GM18909 (cell line): ENCODE results near the gene MMP23B.

Experiments
- ATAC-seq: cut with Tn5 transposase; IDR thresholded peaks from one replicate; pipeline ENCODE4 v1.9.1; 2021; ENCODE audit warnings: mild to moderate bottlenecking; ENCODE audit not compliant: unreplicated experiment, poor library complexity

The MMP23B gene

DNA sequence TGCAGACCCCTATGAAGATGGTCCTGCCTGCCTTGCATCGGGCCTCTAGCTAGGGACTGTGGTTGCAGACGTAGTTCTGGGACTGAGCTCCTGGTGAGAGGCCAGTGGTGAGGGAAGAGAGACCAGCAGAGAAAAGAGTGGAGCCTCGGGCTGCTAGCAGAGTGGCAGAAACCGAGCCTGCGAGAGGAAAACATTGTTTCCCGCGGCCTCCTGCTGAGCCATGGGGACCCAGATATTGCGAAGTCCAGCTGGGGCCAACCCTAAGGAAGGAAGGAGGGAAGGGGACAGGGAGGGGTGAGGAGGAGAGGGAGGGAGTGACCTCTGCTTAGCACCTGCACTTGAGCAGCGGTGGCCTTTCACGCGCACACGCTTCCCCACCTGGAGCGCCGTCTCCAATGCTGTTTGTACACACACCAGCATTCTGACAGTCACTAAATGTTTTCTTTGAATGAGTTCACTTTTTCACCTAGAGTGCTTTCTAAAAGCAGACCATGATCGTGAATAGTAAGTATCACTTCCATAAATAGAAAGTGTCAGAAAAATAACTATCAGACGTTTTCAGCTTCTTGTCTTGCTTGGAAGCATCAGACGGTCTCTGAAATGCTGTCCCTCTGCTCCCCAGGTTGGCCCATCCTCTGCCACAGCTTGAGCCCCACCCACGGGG lies 29.5 kb upstream of the MMP23B start:
- no peak for ATAC-seq

DNA sequence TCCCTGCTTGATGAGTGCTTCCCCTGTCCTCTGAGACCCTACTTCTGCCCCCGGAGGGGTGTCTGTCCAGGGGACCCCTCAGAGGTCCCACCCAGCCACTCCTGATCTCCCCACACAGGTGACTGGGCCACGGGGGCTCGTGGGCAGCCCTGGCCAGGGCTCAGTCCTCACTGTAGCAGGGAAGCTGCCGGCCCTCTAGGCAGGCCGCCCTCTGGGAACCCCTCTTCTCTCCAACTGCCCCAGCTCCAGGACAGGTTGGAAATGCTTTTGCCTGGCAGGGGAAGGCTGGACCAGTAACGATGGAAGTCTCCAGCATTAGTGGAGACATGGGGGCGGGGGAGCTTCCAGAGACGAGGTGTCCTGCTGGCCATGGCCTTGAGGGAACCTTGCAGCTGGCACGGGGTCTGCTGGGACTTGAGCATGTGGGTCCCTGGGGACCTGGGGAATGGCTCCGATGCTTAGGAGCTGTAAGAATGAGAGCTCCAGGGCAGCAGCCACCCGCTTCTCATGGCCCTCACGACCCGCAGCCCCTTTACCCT lies 28.9 kb upstream of the MMP23B start:
- no peak for ATAC-seq

DNA sequence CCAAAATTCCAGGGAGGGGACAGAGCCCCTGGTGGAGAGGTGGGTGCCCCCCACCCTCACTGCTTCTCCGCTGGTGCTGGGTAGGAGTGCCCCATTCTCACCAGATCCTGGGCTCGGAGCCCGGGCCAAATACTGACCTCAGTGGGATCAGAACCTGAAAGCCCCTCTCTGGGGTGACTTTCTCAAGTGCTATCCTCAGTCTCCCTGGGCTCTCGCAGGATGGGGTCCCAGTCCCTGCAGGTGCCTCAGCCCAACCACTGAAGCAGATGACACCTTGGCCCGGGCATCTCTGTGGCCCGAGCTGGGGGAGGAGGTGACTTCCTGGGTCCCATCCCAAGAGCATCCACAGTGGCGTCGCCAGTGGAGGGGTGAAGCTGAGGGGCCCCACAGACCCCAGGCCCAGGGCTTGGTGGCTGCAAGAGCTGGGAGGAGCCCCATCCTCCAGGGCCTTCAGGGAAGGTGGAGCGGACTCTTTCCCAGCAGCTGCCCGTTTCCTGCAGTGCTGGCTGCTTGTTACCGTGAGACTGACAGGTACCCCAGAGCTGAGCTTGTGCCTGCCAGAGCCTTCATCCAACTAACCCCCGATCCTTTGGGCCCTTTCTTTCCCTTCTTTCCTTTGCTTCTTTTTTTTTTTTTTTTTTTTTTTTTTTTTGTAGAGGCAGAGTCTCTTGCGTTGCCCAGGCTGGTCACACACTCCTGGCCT lies 28.2 kb upstream of the MMP23B start:
- ATAC-seq: no peak

DNA sequence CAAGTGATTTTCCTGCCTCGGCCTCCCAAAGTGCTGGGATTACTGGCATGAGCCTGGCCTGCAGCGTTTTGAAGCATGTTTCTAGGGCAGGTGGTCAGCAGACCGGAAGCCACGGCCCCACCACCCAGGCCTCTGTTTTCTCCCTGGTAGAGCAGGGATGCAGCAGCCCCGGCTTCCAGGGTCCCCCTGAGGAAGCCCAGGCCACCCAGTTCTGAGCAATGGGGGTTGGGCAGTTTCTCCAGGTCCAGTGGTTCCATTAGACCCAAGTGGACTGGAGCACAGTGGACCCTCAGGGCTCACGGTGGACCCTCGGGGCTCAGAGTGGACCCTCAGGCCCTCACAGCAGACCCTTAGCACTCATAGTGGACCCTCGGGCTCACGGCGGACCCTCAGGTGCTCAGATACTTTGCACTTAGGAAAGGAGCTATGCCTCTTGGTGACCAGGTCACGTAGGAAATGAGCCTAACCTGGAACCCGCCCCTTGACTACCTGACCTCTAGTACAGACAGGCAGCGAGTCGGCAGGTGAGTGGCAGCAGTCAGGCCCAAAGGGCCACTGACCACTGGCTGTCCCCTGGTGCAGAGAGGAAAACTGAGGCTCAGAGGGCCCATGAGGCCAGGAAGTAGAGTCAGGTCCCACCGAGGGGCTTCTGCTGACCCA lies 27.5 kb upstream of the MMP23B start:
- no peak for ATAC-seq

DNA sequence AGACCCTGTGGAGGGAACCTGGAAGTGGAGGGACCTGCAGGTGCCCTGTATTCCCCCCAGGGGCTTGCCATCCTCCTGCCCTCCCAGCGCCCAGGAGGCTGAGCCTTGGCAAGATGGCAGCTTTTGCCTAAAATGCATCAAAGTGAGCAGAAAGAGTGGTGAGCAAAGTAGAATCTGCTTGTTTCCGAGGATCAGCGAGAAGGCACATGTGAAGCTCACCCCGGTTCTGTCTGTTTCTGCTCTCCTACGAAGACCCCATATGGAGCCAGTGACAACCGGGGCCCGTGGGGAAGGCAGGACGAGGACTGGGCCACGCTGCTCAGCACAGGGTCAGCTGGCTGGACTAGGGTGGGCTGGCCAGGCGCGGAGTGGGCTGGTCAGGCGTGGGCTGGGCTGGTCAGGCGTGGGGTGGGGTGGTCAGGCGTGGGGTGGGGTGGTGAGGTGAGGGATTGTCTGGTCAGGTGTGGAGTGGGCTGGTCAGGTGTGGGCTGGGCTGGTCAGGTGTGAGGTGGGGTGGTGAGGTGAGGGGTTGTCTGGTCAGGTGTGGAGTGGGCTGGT lies 26.9 kb upstream of the MMP23B start:
- no peak for ATAC-seq

DNA sequence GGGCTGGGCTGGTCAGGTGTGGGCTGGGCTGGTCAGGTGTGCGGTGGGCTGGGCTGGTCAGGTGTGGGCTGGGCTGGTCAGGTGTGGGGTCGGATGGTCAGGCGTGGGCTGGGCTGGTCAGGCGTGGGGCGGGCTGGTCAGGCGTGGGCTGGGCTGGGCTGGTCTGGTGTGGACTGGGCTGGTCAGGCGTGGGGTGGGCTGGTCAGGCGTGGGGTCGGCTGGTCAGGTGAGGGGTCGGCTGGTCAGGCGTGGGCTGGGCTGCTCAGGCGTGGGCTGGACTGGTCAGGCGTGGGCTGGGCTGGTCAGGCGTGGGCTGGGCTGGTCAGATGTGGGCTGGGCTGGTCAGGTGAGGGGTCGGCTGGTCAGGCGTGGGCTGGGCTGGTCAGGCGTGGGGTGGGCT lies 26.2 kb upstream of the MMP23B start:
- no peak for ATAC-seq

DNA sequence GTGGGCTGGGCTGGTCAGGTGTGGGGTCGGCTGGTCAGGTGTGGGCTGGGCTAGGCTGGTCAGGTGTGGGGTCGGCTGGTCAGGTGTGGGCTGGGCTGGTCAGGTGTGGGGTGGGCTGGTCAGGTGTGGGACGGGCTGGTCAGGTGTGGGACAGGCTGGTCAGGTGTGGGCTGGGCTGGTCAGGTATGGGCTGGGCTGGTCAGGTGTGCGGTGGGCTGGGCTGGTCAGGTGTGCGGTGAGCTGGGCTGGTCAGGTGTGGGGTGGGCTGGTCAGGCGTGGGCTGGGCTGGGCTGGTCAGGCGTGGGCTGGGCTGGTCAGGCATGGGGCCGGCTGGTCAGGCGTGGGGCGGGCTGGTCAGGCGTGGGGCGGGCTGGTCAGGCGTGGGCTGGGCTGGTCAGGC lies 25.7 kb upstream of the MMP23B start:
- ATAC-seq: no peak

DNA sequence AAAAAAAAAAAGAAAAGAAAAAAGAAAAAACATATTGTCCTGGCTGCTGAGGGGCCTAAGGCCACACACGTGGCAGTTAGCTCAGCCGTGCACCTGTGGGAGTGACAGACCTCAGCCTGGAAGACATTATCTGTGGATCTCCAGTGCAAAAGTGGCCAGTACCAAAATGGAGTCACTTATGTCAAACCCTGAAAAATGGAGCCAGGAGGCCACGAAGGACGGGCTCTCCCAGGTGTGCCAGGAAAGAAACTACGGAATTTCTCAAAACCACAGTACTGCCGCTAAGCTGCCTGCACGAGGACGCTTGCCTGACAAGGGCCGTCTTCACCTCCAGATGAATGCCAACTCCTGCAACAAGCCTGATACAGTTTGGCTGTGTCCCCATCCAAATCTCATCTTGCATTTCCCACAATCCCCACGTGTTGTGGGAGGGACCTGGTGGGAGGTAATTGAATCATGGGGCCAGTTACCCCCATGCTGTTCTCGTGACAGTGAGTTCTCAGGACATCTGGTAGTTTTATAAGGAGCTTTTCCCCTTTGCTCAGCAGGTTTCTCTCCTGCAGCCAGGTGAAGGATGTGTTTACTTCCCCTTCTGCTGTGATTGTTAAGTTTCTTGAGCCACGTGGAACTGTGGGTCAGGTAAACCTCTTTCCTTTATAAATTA lies 22.0 kb upstream of the MMP23B start:
- no peak for ATAC-seq

DNA sequence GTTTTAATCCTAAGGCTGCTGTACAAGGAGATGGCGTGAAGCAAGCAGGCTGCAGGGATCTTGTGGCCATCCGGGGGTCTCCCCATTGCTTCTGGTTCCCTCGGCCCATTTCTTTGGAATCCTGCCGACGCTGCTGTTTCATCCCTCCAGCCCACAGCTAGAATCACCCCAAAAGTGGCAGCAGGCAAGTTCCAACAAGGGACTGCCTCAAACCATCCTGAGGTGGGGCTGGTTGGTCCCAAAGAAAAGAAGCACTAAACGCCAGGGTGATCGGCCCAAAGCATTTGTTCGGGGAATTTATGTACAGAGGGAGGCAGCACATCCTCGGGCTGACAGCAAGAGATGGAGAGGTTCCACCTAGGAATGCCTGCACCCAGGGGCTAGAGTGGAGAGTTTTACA lies 21.2 kb upstream of the MMP23B start:
- ATAC-seq: no peak

DNA sequence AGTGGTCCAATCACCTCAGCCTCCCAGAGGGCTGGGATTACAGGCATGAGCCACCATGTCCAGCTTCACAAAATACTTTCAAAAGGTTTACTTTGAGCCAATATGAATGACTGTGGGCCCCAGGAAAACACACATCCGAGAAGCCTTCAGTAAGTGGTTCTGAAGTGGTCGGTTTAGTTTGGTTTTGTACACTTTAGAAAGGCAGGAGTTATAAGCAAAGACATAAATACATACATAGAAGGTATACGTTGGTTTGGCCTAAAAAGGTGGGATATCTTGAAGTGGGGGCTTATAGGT lies 19.9 kb upstream of the MMP23B start:
- ATAC-seq: no peak

DNA sequence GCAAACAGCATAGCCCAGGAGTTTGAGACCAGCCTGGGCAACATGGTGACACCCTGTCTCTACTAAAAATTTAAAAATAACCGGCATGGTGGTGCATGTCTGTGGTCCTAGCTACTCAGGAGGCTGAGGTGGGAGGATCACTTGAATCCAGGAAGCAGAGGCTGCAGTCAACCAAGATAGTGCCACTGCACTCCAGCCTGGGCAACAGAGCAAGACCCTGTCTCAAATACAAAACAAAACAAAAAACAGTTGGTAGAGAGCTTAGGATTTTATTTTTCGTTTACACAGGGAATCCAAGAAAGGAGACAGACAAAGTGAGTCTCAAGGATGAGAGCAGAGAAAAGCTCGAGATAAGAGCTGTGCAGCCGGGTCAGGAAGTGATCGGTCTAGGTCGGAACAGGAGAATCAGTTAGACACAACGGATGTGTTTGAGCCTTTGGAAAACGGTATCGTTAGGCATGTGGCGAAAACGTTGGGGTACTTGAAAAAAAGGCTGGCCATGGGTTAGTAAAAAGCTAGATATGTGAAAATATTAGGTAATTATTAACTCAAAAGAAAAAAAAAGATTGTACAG lies 18.4 kb upstream of the MMP23B start:
- ATAC-seq: no peak

DNA sequence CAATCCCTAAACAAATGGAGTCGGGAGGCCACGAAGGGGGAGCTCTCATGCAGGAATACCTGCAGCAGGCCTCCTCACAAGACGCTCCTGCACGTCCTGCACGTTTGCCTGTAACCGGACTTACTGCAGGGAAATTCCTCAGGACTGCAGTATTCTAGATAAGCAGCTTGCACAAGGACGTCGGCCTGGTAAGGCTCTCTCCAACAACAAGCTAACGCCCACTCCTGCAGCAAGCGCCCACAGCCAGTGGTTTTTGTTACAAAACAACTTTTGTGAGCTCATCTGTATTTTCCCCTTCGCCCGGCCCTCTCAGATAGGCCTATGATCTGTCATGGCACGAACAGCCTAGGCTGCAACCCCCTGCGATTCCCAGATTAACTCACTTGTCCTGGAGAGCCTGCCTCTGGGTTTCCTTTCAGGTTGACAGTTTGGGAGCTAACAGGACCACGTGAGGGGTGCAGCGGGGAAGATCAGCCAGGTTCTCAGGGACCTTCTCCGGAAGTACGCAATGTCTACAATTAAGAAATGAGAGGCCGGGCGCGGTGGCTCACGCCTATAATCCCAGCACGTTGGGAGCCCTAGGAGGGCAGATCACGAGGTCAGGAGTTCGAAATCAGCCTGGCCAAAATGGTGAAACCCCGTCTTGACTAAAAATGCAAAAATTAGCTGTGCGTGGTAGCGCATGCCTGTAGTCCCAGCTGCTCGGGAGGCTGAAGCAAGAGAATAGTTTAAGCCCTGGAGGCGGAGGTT lies 17.6 kb upstream of the MMP23B start:
- ATAC-seq: no peak

DNA sequence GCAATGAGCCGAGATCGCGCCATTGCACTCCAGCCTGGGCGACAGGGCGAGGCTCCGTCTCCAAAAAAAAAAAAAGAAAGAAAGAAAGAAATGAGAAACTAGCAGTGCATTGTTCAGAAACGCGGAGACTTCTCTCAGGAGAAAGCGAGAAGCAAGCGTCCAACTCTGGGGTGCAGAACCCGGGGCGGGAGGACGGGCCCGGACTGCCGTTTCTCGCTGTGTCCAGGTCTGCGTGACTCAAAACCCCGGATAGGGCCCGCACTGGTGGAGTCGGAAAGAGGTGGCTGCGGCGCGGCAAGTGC lies 17.1 kb upstream of the MMP23B start:
- no peak for ATAC-seq

DNA sequence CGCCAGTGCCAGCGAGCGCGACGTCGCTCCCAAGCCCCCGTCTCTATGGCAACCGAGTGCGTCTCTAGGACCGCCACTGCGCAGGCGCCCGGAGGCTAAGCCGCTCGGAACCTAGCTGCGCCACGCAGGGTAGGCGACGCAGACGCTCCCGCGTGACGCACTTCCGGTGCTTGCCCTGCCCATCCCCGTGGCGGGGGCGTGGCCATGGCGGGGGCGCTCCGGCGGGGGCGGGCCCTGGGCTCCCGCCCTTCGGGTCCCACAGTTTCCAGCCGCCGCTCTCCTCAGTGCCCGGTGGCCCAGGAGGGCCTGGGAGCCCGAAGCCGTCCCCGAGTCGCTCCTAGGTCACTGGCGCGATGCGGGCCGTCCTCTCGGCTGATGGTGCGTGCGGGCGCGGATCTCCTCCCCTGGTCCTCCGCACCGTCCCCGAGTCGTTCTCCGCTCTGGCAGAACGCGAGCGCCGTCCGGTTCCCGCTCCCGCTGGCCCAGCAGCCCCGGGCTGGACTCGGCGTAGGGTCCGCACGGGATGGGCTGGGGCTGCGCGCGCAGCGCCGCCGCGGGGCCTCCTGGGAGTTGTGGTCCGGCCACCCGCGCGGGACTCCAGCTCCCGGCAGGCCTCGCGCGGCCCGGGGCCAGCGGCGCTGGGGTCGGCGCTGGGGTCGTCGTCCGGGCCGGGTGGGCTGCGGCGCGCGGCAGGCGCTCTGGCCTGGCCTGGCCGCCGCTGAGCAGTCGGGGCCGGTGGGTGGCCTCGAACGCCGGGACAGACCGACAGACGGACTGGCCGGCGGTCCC lies 16.5 kb upstream of the MMP23B start, which contains the start of gene MIB2:
MIB2 (plus strand) TSS at position 245 of the 789 bp plus-strand sequence. CDS start 7,953 bp downstream, outside the sequence.
- ATAC-seq: peak; percentile 80

DNA sequence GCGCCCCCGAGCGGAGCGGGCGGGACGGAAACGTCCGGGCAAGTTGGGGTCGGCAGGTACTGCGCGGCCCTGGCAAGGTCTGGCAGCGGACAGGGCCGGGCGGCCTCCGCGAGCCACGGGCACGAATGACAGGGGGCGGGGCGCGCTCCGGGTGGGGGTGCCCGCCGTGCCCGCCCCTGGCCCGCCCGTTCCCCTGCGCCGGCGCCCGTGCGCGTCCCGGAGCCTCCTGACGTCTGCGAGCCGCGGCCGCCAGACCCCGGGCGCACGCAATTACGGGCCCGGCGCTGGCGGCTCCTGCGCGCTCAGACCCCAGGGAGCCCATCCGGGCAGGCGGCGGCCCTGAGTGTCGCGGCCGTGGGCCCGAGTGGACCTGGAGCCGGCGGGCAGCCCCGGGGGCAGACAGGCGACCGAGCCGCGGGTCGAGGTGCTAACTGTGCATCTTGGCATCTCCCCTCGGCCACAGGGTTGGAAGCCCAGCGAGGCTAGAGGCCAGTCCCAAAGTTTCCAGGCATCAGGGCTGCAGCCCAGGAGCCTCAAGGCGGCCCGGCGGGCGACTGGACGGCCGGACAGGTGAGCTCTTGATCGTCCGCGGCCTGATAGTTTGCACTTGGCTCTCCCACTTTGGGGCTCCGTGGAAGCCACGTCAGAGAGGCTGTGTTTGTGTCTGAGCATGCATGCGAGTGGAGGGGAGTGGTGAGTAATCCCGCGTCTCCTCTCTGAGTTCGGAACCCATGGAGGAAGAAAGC lies 15.8 kb upstream of the MMP23B start:
- peak; percentile 21 for ATAC-seq

DNA sequence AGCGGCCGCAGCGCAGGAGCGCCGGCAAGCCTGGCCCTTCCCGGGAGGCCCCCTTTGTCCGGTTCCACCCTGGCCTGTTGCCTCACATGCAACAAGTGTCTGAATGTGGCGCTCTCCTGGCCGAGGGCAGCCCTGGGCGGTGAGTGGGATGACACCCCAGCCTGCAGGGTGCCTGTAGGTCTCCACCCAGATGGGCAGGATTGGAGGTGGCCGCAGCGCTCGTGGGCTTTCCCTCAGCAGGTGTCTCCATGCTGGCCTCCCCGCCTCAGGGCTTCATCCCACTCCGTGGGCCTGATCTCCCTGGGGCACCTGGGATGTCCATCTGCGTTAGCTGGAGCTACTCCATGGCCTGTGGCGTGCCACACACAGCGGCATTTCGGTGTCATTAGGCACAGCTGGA lies 15.1 kb upstream of the MMP23B start:
- ATAC-seq: no peak

DNA sequence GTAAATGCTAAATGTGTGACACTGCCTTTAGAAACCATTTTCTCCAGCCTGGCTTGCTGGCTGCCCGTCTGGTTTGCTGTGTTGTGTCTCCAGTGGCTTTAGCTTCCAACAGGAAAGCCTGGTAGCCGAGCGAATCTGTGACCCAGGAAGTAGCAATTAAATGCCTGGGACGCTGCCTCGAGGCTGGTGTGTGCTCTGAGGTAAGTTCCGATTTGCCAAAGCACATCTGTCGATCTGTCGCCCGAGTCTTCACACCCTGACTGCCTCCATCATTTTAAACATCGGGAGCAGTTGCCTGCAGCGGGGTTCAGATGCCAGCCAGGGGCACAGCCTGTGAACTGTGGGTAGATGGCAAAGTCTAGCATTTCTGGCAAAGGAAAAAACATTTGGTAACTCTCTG lies 14.5 kb upstream of the MMP23B start:
- no peak for ATAC-seq

DNA sequence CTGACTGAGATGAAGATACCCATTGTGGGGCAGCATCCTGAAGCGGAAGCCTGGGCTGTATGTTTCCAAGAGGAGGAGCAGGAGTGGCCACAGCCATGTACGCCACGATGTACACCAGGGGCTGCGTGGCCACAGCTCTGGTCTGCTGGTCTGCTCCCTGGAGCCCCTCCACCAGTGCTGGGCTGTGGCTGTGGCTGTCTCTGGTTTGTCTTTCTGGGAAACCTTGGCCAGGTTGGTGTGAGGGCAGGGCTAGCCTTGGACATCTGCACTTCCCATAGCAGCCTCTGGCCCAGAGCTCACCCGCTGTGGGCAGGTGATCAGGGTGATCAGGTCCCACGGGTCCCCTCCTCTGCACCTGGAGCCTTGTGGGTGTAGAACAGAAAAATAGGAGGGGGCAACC lies 14.0 kb upstream of the MMP23B start:
- no peak for ATAC-seq
